DMS53 treated with DMSO at 0.1 percent for 48 hours (cell line): Measurements from ENCODE around the gene SPINT2.
"Not testable (repeated sequence)": the region's sequence is repeated elsewhere in the genome, so short reads cannot be mapped to it uniquely, and the experiment has no call there.

ENCODE experiments used
- DNase-seq: peaks from one replicate; lab custom pipeline; 2025; ENCODE audit not compliant: unreplicated experiment; lab: John Stamatoyannopoulos, UW

SPINT2 gene

DNA sequence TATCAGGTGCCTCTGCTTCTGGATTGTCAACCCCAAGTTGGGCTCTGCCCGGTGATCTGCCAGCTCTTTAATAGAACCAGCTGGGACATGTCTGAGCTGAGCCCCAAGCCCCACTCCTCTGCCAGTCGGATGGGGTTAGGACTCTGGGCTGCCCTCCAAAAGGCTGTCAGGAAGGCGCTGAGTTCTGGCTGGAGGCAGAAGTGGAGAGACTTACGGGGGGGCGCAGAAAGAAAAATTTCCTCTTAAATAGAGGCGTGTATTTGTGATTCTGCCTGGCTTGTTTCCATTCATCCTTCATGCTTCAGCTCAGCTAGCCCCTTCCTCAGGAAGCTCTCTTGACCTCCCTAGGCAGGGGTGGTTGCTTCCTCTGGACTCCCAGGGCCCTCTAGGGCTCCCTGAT, 54.3 kb downstream of the SPINT2 start:
- DNase-seq = no peak

DNA sequence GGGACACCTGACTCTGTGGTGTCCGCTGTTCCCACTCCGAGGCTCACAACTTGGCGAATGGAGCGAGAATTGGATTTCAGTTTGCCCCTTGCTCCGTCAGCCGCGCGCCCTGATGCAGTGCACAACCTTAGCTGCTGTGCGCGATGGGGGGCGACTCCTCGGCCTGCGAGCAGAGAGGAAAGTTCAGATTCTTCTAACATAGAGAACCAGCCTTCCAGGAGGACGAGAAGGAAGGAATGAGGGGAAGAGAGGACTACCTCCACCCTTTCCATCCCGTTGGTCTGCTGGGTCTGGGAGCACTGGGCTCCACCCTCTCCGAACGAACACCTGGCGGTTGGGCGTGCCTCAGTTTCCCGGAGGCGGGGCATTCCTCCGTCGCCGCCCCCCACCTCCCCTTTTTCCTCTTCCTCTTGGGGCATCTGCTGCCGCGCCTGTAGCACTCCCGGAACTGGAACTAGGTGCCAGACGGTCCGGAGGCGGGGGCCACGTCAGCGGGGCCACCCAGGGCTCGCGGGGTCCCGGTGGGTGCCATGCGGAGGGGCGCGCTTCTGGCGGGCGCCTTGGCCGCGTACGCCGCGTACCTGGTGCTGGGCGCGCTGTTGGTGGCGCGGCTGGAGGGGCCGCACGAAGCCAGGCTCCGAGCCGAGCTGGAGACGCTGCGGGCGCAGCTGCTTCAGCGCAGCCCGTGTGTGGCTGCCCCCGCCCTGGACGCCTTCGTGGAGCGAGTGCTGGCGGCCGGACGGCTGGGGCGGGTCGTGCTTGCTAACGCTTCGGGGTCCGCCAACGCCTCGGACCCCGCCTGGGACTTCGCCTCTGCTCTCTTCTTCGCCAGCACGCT, 55.3 kb downstream of the SPINT2 start, which contains the start of gene KCNK6:
Gene KCNK6, plus strand, starts transcription at position 425 of the 838 bp plus-strand sequence. Its CDS starts 106 bp downstream, at position 531.
- DNase-seq = peak; percentile 38

DNA sequence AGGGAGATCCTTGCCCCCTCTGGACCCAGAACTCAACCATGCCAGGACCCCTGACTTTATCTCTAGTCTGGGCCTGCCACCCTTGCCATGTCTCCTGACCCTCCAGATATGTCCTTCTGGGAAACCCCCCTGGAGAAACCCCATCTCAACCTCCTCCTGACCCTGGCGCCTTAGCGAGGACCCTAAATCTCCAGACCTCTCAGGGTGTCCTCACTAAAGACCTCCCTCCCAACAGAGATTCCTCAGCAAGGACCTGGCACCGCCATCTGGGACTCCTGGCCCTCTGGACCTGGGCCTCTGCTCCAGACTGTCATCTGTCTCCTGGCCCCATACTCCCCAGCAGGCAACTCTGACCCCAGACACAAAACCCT, 56.6 kb downstream of the SPINT2 start:
- no peak for DNase-seq

DNA sequence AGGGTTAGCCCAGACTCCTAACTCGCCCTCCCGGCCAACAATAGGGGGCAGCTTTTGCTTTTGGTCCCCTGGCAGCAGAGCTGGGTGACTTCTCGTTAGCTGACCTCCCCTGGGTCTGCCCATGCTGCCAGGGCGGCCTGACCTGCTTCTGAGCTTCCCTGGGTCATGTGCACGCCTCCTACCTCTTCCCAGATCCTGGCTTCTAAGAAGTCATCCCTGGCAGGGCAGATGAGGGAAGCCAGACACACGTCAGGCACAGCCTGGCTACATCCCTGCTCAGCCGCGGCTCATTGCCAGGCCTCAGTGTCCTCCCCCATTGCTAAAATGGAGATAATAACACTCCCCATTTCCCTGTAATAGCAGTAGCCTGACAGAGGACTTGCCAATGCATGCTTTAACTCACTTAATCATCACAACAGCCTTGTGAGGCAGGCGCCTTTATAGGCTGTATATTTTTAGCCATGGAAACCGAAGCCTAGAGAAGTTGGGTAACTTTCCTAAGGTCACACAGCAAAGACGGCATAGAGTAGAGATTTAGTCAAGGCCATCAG, 57.3 kb downstream of the SPINT2 start:
- DNase-seq = no peak

DNA sequence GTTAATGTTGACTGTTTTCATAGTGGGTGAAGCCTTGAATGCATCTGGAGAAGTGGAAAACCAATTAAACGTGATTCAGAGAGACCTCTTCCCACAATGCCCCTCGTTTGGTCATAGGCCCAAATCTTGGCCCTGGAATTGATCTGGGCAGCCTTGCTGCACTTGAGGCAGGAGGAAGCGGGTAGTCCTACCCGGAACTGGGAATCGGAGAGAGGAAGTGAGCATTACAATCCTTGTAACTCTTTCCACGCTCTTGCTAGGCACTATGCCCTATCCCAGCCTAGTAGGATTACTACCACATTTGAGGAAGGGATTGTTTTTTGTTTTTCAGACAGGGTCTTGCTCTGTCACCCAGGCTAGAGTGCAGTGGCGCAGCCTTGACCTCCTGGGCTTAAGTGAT, 58.9 kb downstream of the SPINT2 start:
- DNase-seq = no peak

DNA sequence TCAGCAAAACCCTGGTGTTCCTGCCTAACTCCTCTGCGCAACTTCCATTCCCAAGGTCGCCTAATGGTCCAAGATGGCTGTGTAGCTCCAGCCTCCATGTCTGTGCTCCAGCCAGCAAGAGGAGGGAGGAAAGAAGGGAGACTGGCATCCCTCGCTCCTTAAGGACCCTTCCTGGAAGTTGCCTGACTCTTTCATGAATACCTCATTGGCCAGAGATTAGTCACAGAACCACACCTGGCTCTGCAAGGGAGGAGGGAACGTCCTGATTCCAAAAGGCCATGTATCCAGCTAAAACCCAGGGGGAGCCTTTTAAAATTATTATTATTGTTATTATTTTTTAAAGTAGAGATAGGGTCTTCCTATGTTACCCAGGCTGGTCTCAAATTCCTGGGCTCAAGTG, 60.1 kb downstream of the SPINT2 start:
- no peak for DNase-seq

DNA sequence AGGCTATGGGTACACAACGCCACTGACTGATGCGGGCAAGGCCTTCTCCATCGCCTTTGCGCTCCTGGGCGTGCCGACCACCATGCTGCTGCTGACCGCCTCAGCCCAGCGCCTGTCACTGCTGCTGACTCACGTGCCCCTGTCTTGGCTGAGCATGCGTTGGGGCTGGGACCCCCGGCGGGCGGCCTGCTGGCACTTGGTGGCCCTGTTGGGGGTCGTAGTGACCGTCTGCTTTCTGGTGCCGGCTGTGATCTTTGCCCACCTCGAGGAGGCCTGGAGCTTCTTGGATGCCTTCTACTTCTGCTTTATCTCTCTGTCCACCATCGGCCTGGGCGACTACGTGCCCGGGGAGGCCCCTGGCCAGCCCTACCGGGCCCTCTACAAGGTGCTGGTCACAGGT, 62.2 kb downstream of the SPINT2 start:
- DNase-seq = no peak

DNA sequence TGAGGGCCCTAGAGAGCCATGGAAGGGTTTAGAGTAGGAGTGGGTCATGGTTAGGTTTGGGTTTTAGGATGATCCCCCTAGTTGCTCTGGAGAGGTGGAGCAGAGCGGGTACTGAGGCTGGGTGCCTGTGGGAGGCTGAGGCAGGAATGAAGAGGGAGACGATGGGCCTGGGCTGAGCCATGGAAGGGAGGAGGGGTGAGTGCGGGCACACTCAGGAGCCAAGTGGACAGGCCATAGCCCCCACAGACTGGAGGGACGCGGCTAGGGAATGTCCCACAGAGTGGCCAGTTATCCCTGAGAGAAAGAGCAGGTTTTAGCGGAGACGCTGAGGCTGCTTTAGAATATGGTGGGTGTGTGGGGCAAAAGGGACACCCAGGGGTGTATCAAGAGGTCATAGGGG, 65.3 kb downstream of the SPINT2 start:
- no peak for DNase-seq

DNA sequence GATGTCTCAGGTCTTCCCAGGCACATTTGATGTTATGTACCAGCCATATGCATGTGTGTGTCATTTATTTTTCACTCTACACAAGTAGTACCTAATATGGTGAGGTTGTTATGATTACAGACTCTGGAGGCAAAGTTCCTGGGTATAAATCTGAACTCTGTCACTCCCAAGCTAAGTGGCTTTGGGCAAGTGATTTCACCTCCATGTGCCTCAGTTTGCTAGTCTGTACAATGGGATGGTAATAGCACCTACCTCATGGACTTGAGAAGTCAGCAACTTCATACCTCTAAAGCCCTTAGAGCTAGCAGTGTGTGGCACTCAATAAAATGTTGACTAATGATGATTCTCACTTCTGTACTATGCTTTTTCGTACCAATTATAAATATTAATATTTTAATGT, 67.4 kb downstream of the SPINT2 start:
- DNase-seq = no peak

DNA sequence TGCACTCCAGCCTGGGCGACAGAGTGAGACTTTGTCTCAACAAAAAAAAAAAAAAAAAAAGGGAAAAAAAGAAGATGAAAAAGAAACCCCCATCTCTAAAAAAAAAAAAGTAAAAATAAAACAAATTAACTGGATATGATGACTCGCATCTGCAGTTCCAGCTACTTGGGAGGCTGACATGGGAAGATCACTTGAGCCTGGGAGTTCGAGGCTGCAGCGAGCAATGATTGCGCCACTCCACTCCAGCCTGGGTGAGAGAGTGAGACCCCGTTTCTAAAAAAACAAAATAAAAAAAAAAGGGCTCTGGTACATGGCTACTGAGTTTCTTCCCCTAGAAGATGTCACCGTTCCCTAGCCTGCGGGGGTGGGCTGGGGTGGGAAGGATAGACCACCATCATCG, 68.9 kb downstream of the SPINT2 start:
- DNase-seq = no peak

DNA sequence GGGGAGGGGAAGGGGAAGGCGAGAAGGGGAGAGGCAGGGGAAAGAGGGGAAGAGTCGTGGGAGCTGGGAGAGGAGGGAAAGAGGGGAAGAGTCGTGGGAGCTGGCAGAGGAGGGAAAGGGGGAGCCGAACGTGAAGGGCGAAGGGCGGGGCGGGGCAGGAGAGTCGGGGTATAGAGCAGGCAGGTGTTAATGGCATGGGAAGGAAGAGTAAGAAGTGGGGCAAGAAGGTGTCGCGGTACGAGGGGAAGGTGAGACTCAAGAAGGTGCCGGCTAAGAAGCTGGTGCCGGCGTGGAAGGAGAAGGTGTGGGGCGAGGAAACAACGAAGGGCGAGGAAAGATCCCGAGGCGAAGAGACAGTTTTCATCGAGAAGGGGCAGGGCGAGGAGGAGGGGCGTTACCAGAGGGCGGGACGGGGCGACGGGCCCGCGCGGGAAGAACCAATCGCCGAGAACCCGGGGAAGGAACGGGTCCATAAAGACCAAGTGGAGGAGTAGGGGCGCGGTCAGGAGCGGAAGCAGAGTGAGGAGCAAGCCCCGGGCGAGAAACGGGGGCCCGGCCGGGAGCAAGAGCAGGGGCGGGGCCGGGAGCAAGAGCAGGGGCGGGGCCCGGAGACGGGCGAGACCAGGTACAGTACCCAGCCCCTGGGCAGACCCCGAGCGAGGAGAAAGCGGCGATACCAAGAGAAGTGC, 71.7 kb downstream of the SPINT2 start:
- DNase-seq = peak; percentile 99

DNA sequence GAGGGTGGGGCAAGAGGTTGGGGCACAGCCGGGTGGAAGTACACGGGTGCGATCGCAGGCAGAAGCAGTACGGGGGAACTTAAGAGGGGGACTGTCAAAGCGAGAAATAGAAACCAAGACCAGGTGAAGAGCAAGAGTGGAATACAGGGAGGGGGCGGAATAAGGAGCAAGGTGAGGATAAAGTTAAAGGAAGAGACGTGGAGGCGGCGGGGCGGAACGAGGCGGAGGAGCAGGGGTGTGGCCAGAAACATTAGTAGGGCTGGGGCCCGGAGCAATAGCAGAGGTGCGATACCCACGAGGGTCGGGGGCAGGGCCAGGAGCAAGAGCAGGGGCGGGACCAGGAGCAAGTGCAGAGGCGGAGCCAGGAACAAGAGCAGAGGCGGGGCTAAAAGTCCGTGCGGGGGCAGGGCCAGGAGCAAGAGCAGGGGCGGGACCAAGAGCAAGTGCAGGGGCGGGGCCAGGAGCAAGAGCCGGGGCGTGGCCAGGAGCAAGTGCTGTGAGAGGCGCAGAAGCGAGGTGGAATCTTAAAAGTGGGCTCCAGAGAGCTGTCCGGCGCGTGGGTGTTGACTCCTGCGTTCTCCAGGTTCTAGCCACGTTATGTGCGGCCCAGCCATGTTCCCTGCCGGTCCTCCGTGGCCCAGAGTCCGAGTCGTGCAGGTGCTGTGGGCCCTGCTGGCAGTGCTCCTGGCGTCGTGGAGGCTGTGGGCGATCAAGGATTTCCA, 72.4 kb downstream of the SPINT2 start:
- peak; percentile 97 for DNase-seq

DNA sequence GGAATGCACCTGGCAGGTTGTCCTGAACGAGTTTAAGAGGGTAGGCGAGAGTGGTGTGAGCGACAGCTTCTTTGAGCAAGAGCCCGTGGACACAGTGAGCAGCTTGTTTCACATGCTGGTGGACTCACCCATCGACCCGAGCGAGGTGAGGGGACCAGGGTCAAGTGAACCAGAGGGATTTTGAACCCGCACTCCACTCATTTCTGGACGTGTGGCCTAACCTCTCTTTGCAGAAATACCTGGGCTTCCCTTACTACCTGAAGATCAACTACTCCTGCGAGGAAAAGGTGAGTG, 72.9 kb downstream of the SPINT2 start:
- no peak for DNase-seq

DNA sequence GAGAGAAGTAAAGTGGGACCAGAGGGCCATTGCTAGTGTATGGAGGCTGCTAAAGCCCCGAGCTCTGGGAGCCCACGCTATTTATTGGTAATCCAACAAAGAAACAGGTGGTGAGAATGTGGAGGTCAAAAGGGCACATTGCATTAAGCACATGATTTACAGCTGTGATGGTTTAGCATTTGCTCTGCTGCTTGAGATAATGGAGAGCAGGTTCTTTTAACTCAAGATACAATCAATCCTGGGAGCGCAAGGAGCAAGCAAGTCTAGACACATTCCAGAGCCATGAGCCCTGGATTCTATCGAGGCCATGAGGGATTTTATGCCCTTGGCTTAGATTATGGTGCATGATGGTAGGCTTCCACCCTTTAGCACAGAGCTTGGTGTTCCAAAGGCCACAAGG, 74.6 kb downstream of the SPINT2 start:
- not testable (repeated sequence) for DNase-seq

DNA sequence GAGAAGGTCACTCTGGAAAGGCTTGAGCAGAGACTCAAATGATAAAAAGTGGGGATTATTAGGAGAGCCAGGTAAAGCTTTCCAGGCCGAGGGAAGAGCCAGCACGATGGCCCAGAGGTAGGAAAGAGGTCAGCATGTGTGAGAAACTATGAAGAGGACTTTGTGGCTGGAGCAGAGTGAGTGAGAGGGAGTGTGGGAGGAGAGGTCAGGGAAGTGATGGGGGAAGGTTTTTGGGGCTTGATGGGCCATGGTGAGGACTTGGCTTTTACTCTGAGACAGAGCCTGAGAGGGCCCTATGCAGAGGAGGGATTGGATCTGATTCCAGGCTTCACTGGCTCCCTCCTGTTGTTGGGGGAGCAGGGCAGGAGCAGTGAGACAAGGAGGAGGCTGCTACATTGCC, 76.6 kb downstream of the SPINT2 start:
- no peak for DNase-seq
